ENCODE measurements around the gene SLC2A5.

DNA sequence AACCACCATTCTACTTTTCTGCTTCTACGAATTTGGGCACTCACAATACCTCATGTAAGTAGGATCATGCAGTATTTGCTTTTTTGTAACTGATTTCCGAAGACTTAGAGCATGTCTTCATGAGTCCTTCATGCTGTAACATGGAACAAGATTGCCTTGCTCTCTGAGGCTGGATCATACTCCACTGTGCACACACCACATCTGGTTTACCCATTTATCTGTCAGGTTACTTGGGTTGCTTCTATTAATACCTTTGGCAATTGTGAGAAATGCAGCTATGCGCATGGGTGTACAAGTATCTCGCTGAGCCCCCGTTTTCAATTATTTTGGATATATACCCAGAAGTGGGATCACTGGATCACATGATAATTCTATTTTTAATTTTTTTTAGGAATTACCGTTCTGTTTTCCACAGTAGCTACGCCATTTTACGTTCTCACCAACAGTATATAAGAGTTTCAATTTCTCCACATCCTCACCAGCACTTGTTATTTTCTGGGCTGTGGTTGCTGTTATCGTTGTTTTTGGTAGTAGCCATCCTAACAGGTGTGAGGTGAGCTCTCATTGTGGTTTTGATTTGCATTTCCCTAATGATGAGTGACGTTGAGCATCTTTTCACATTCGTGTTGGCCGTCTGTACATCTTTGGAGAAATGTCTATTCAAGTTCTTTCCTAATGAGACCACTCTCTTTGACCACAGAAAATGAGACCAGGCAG is 10.7 kb upstream of the SLC2A5 start:
- TF ChIP-seq, protein P1, sequence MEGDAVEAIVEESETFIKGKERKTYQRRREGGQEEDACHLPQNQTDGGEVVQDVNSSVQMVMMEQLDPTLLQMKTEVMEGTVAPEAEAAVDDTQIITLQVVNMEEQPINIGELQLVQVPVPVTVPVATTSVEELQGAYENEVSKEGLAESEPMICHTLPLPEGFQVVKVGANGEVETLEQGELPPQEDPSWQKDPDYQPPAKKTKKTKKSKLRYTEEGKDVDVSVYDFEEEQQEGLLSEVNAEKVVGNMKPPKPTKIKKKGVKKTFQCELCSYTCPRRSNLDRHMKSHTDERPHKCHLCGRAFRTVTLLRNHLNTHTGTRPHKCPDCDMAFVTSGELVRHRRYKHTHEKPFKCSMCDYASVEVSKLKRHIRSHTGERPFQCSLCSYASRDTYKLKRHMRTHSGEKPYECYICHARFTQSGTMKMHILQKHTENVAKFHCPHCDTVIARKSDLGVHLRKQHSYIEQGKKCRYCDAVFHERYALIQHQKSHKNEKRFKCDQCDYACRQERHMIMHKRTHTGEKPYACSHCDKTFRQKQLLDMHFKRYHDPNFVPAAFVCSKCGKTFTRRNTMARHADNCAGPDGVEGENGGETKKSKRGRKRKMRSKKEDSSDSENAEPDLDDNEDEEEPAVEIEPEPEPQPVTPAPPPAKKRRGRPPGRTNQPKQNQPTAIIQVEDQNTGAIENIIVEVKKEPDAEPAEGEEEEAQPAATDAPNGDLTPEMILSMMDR (IDR thresholded peaks at IDR 0.05; ENCODE audit: low read depth, low read length): no peak
- no peak for TF ChIP-seq EZH2phosphoT487 (IDR thresholded peaks at IDR 0.05; ENCODE audit: low read depth)

Data from OCI-LY3 (cell line).